Testis (tissue), 3 donors: ENCODE data around the gene TKFC. TPM values are rescaled to one million over a fixed set of nuclear protein-coding genes. Genes with fewer than 3 reads are reported as not detected.

Experiments
- DNase-seq: peaks from one replicate; pipeline ENCODE4 v3.0.0-alpha.2; 2019
- H3K27ac ChIP-seq, 2 donors: fragments of 200-600 bp; sonication (generic); one replicate each; pipeline ENCODE4 v1.5.1; 2019
- H3K27me3 ChIP-seq: fragments of 200-600 bp; sonication (generic); one replicate; pipeline ENCODE4 v1.5.1; 2019
- H3K36me3 ChIP-seq: fragments of 200-600 bp; sonication (generic); one replicate; pipeline ENCODE4 v1.5.1; 2017; ENCODE audit warnings: low read depth; ENCODE audit errors: missing control alignments
- H3K4me1 ChIP-seq: fragments of 200-600 bp; sonication (generic); one replicate; pipeline ENCODE4 v1.5.1; 2019
- H3K4me3 ChIP-seq, 2 donors: fragments of 200-600 bp; sonication (generic); one replicate each; pipeline ENCODE4 v1.5.1; 2017 to 2019
- H3K9me3 ChIP-seq: fragments of 200-600 bp; sonication (generic); one replicate; pipeline ENCODE4 v1.5.1; 2017
- CTCF ChIP-seq, 3 experiments: fragments of 450-650 bp in 2 of 3; fragments of 200-600 bp in 1 of 3; sonication (generic) in 1 of 3; IDR thresholded peaks; one replicate each; pipeline ENCODE4 v1.5.1; 2016 to 2019; ENCODE audit warnings: antibody characterized with exemption in 3 of 3, mild to moderate bottlenecking in 2 of 3, moderate library complexity in 1 of 3
- POLR2A ChIP-seq: fragments of 450-650 bp; IDR thresholded peaks from one replicate; pipeline ENCODE4 v1.6.1; 2017; ENCODE audit warnings: antibody characterized with exemption, mild to moderate bottlenecking, moderate library complexity
- WGBS, 2 donors: methylation state at CpG; one replicate each; pipeline ENCODE4 v1.1.5; 2018; 5-methylcytosine and 5-hydroxymethylcytosine counted together
- intact Hi-C: fragments of 100-400 bp; cut with DNase I; formaldehyde crosslinking; loops from one replicate; pipeline ENCODE4 v1.15.1; 2023; ENCODE audit warnings: low total_unique reads
- polyA plus RNA-seq: library from polyadenylated mRNA; stranded (reverse); fragments of 350-450 nt; fragmentation: Illumina TruSeq; extraction: RNeasy Lipid Tissue Mini Kit (QIAGEN cat#74804); gene quantifications from one replicate; pipeline ENCODE4 v1.2.3, GENCODE V29; 2014; ENCODE audit warnings: low read depth, low replicate concordance; ENCODE audit not compliant: insufficient read depth
- total RNA-seq, 2 donors: library from RNA; depleted of rRNA; stranded (reverse); fragments of >200 nt; gene quantifications; one replicate each; pipeline ENCODE4 v1.2.3, GENCODE V29; 2016

The TKFC gene
- total and polyA plus RNA-seq, 3 donors from 2014 or later = 90.1 to 159 (median 121) TPM

DNA sequence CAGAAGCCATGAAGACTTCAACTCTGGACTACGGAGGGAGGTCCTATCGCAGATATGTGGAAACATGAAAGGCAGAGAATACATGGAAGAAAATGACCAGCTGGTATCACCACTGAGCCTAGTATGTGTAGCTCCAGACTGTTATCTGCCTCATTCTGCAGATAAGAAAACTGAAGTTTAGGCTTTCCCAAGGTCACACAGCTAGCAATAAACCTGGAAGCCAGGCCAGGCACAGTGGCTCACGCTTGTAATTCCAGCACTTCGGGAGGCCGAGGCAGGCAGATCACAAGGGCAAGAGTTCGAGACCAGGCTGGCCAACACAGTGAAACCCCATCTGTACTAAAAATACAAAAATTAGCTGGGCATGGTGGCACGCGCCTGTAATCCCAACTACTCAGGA lies 22.3 kb upstream of the TKFC start:
- DNase-seq = no peak
- TF ChIP-seq POLR2A (no peak), CTCF (IDR thresholded peaks at IDR 0.05) (no peak)
- no peak overlapping the region for H3K27ac ChIP-seq
- H3K36me3 ChIP-seq = no peaks in the 10 kb centered on the region
- intact Hi-C loops = no loop called here
- no peaks in the 10 kb centered on the region for H3K9me3 ChIP-seq
- H3K4me3 ChIP-seq = no peak overlapping the region
- WGBS, 2 donors = 74 to 78% methylated on average over 8 of the region's 8 CpGs
- no peaks in the 10 kb centered on the region for H3K4me1 ChIP-seq
- no peaks in the 10 kb centered on the region for H3K27me3 ChIP-seq

DNA sequence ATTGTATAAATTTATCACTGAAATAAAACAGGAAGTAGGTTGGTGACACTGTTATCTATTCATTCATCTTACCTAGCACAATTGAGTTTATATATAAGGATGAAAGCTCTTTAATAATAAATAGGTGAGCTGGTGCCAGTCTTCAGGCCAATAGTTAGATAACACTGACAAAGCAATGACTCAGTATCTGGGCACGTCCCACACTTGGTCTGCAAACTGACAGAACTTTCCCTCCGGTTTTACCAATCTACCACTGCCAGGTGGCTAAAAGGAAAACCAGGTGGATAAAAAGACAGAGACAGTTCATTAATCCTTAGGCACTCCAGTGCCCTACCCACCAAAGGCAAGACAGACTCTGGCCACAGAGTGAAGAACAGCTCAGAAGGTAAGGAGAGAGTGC lies 17.8 kb upstream of the TKFC start:
- Histone ChIP-seq H3K27me3 (no peaks in the 10 kb centered on the region), H3K27ac (no peak overlapping the region), H3K4me3 (no peak overlapping the region), H3K9me3 (no peaks in the 10 kb centered on the region), H3K36me3 (no peaks in the 10 kb centered on the region), H3K4me1 (no peaks in the 10 kb centered on the region)
- no peak for DNase-seq
- 64 to 77% methylated on average over 2 of the region's 2 CpGs for WGBS, 2 donors
- intact Hi-C loops = no loop called here
- TF ChIP-seq POLR2A = no peak
- no peak for TF ChIP-seq CTCF (IDR thresholded peaks at IDR 0.05)

DNA sequence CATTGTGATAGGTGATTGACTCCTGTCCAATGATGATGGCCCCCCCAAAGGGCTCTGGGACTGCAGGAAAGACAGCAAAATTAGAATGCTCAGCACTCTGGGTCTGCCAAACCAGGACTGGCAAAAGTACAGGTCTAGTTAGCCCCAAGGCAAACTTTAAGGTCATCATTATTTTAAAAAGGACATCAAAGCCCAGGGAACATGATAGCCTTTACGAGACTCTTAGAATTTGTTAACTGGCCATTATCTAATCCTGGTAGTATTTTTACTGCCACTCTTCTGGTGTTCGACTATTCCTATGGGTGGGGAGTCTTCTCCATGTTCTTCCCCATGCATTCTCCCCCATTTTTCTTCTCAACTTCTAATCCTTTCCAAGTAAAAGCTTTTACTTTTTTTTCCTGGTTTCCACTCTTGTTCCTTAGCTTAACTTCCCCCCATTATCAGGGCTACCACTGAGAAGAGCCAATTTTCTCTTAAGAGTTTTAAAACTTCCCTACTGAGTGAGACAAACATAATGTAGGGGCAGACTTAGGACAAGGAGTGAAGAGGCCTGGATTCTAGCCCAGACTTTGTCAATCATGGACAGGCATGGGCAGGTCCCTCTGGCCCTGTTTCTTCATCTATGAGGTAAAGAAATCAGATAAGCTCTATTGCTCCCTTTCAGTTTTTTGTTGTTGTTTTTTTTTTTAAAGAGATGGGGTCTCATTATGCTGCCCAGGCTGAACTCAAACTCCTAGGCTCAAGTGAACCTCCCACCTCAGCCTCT lies 7.2 kb upstream of the TKFC start:
- no peaks in the 10 kb centered on the region for H3K27me3 ChIP-seq
- intact Hi-C loops = no loop called here
- no peaks in the 10 kb centered on the region for H3K9me3 ChIP-seq
- H3K4me1 ChIP-seq = peaks cover 6% of the 10 kb centered on the region
- 72 to 75% methylated on average over 2 of the region's 2 CpGs for WGBS, 2 donors
- no peak for TF ChIP-seq CTCF (IDR thresholded peaks at IDR 0.05)
- no peak for TF ChIP-seq POLR2A
- DNase-seq = peak; percentile 41
- no peak overlapping the region for H3K27ac ChIP-seq
- no peak overlapping the region for H3K4me3 ChIP-seq
- no peaks in the 10 kb centered on the region for H3K36me3 ChIP-seq

GRCh38 chr11:61327669-61328071 lies 5.4 kb upstream of the TKFC start:
- TF ChIP-seq CTCF (IDR thresholded peaks at IDR 0.05) = no peak
- TF ChIP-seq POLR2A = no peak
- H3K9me3 ChIP-seq = no peaks in the 10 kb centered on the region
- no peaks in the 10 kb centered on the region for H3K27me3 ChIP-seq
- intact Hi-C loops = no loop called here
- H3K4me1 ChIP-seq = peaks cover 17% of the 10 kb centered on the region
- no peak for DNase-seq
- H3K4me3 ChIP-seq = no peak overlapping the region
- H3K36me3 ChIP-seq = no peaks in the 10 kb centered on the region
- peak overlapping the region in 1 of 2 donors; percentile 23 for H3K27ac ChIP-seq

GRCh38 chr11:61328351-61328750 lies 4.7 kb upstream of the TKFC start:
- Histone ChIP-seq H3K27me3 (no peaks in the 10 kb centered on the region), H3K27ac (no peak overlapping the region), H3K4me3 (no peak overlapping the region), H3K9me3 (no peaks in the 10 kb centered on the region), H3K4me1 (peaks cover 17% of the 10 kb centered on the region), H3K36me3 (no peaks in the 10 kb centered on the region)
- WGBS, 2 donors = 80 to 84% methylated on average over 9 of the region's 9 CpGs
- TF ChIP-seq CTCF (IDR thresholded peaks at IDR 0.05) (no peak), POLR2A (no peak)
- intact Hi-C loops = no loop called here
- DNase-seq = no peak
